GM21717 (cell line): ENCODE data around the gene PRR16.

Experiments used
- ATAC-seq: cut with Tn5 transposase; IDR thresholded peaks from one replicate; pipeline ENCODE4 v1.9.1; 2021; ENCODE audit warnings: mild to moderate bottlenecking, moderate library complexity; ENCODE audit not compliant: unreplicated experiment

PRR16 gene

GRCh38 chr5:120703918-120704587 is 240.0 kb downstream of the PRR16 start:
- ATAC-seq: no peak

- no peak for ATAC-seq
Measured at GRCh38 chr5:120706877-120707276, 242.8 kb downstream of the PRR16 start.

GRCh38 chr5:120717381-120717780 is 253.3 kb downstream of the PRR16 start:
- ATAC-seq: no peak

- ATAC-seq: no peak
Measured at GRCh38 chr5:120730214-120730613, 266.1 kb downstream of the PRR16 start.

DNA sequence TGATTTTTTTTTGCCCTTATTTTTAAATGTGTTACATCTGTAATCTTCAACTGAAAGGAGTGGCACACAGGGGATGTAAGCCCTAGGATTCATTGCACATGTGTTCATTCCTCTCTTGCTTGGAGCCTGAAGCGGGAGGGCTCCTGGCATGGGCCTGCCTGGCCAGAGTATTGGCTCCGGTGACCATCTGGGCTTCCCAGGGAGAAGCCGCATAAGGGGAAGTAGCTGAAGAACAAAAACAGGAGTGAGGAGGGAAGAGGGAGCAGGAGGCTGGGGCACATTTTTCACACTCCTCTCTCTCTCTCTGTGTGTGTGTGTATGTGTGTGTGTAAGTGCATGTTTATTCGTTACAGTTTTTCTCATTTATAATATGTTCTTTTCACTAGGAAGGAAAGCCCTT is 269.9 kb downstream of the PRR16 start:
- ATAC-seq: no peak

- no peak for ATAC-seq
Measured at GRCh38 chr5:120735076-120735475, 271.0 kb downstream of the PRR16 start.
